OCI-LY7 (cell line): ENCODE measurements around the gene FAM90A1.
"Not testable (repeated sequence)": the region's sequence is repeated elsewhere in the genome, so short reads cannot be mapped to it uniquely, and the experiment has no call there.

ENCODE experiments used
- EZH2phosphoT487 ChIP-seq: fragments of 200-600 bp; sonication (generic); IDR thresholded peaks from 2 replicates; pipeline ENCODE4 v1.6.1; 2018; ENCODE audit warnings: low read depth, borderline replicate concordance, mild to moderate bottlenecking, mixed run types, antibody characterized with exemption, low read length, moderate library complexity, mixed read lengths
- TF ChIP-seq, protein P1 (sequence below): fragments of 200-600 bp; sonication (generic); conservative IDR thresholded peaks from 2 replicates; pipeline ENCODE4 v1.5.1; 2014; ENCODE audit warnings: mild to moderate bottlenecking, antibody characterized with exemption, low read length, moderate library complexity, mixed read lengths

DNA sequence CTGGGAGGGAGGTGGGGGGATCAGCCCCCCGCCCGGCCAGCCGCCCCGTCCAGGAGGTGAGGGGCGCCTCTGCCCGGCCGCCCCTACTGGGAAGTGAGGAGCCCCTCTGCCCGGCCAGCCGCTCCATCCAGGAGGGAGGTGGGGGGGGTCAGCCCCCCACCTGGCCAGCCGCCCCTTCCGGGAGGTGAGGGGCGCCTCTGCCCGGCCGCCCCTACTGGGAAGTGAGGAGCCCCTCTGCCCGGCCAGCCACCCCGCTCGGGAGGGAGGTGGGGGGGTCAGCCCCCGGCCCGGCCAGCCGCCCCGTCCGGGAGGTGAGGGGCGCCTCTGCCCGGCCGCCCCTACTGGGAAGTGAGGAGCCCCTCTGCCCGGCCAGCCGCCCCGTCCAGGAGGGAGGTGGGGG, 43.2 kb downstream of the FAM90A1 start:
- TF ChIP-seq EZH2phosphoT487, result not testable (repeated sequence)
- TF ChIP-seq, protein P1, sequence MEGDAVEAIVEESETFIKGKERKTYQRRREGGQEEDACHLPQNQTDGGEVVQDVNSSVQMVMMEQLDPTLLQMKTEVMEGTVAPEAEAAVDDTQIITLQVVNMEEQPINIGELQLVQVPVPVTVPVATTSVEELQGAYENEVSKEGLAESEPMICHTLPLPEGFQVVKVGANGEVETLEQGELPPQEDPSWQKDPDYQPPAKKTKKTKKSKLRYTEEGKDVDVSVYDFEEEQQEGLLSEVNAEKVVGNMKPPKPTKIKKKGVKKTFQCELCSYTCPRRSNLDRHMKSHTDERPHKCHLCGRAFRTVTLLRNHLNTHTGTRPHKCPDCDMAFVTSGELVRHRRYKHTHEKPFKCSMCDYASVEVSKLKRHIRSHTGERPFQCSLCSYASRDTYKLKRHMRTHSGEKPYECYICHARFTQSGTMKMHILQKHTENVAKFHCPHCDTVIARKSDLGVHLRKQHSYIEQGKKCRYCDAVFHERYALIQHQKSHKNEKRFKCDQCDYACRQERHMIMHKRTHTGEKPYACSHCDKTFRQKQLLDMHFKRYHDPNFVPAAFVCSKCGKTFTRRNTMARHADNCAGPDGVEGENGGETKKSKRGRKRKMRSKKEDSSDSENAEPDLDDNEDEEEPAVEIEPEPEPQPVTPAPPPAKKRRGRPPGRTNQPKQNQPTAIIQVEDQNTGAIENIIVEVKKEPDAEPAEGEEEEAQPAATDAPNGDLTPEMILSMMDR, result not testable (repeated sequence)
